Liver (tissue), 9 donors: ENCODE results near the gene ELF2. TPM values are rescaled to one million over a fixed set of nuclear protein-coding genes. Genes with fewer than 3 reads are reported as not detected.

Experiments used
- DNase-seq: peaks from one replicate; pipeline ENCODE4 v3.0.0-alpha.2; 2017; ENCODE audit warnings: low spot score
- H3K27ac ChIP-seq, 2 donors: one replicate each; pipeline ENCODE4 v1.7.0; 2013; ENCODE audit warnings: inconsistent platforms in 2 of 2, low read length in 2 of 2, control low read depth in 1 of 2, low read depth in 1 of 2, mild to moderate bottlenecking in 1 of 2
- H3K27me3 ChIP-seq, 4 donors: one replicate each; pipeline versions ENCODE4 v1.6.1 to v1.7.0; 2013; ENCODE audit warnings: low read length in 3 of 4, inconsistent platforms in 1 of 4, mild to moderate bottlenecking in 1 of 4, moderate library complexity in 1 of 4; ENCODE audit not compliant: control insufficient read depth in 4 of 4, insufficient read depth in 4 of 4
- H3K36me3 ChIP-seq, 4 donors: one replicate each; pipeline versions ENCODE4 v1.6.1 to v1.7.0; 2013; ENCODE audit warnings: low read length in 3 of 4, mild to moderate bottlenecking in 3 of 4, low read depth in 1 of 4, moderate library complexity in 1 of 4; ENCODE audit not compliant: control insufficient read depth in 4 of 4, insufficient read depth in 3 of 4
- H3K4me1 ChIP-seq, 4 donors: one replicate each; pipeline versions ENCODE4 v1.6.1 to v1.7.0; 2013; ENCODE audit warnings: low read length in 3 of 4, mild to moderate bottlenecking in 3 of 4, moderate library complexity in 1 of 4; ENCODE audit not compliant: control insufficient read depth in 4 of 4, insufficient read depth in 4 of 4
- H3K4me3 ChIP-seq, 3 donors: one replicate each; pipeline versions ENCODE4 v1.6.1 to v1.7.0; 2013; ENCODE audit warnings: low read length in 3 of 3, control low read depth in 1 of 3, low read depth in 1 of 3, mild to moderate bottlenecking in 1 of 3
- H3K9ac ChIP-seq, 2 donors: one replicate each; pipeline ENCODE4 v1.7.0; 2013; ENCODE audit warnings: low read length in 2 of 2, mild to moderate bottlenecking in 2 of 2, moderate library complexity in 2 of 2, control low read depth in 1 of 2, low read depth in 1 of 2
- H3K9me3 ChIP-seq, 4 donors: one replicate each; pipeline versions ENCODE4 v1.6.1 to v1.7.0; 2013; ENCODE audit warnings: low read length in 3 of 4; ENCODE audit not compliant: control insufficient read depth in 4 of 4
- ATF3 ChIP-seq: IDR thresholded peaks from 2 replicates; pipeline ENCODE4 v1.6.1; 2016; ENCODE audit warnings: antibody characterized with exemption
- FOXA1 ChIP-seq: IDR thresholded peaks from 2 replicates; pipeline ENCODE4 v1.6.1; 2016; ENCODE audit warnings: antibody characterized with exemption
- FOXA2 ChIP-seq: IDR thresholded peaks from 2 replicates; pipeline ENCODE4 v1.6.1; 2016; ENCODE audit warnings: antibody characterized with exemption
- GABPA ChIP-seq, 2 donors: IDR thresholded peaks in 1 of 2; conservative IDR thresholded peaks in 1 of 2; 2 replicates each; pipeline ENCODE4 v1.6.1; 2016; ENCODE audit warnings: antibody characterized with exemption in 2 of 2, mild to moderate bottlenecking in 1 of 2, moderate library complexity in 1 of 2
- HNF4A ChIP-seq, 2 donors: conservative IDR thresholded peaks; 2 replicates each; pipeline ENCODE4 v1.6.1; 2016; ENCODE audit warnings: antibody characterized with exemption in 2 of 2, mild to moderate bottlenecking in 2 of 2
- HNF4G ChIP-seq: IDR thresholded peaks from 2 replicates; pipeline ENCODE4 v1.6.1; 2016; ENCODE audit warnings: antibody characterized with exemption
- JUND ChIP-seq, 2 donors: IDR thresholded peaks; 2 replicates each; pipeline ENCODE4 v1.6.1; 2016; ENCODE audit warnings: antibody characterized with exemption in 2 of 2
- NR2F2 ChIP-seq: IDR thresholded peaks from 2 replicates; pipeline ENCODE4 v1.6.1; 2016; ENCODE audit warnings: antibody characterized with exemption
- RAD21 ChIP-seq, 2 donors: IDR thresholded peaks; 2 replicates each; pipeline ENCODE4 v1.6.1; 2016; ENCODE audit warnings: antibody characterized with exemption in 2 of 2, mild to moderate bottlenecking in 2 of 2
- REST ChIP-seq: IDR thresholded peaks from 2 replicates; pipeline ENCODE4 v1.6.1; 2016; ENCODE audit warnings: antibody characterized with exemption, mild to moderate bottlenecking
- SP1 ChIP-seq: IDR thresholded peaks from 2 replicates; pipeline ENCODE4 v1.6.1; 2018; ENCODE audit warnings: antibody characterized with exemption, mild to moderate bottlenecking
- TAF1 ChIP-seq: conservative IDR thresholded peaks from 2 replicates; pipeline ENCODE4 v1.6.1; 2016; ENCODE audit warnings: antibody characterized with exemption, mild to moderate bottlenecking
- YY1 ChIP-seq: IDR thresholded peaks from 2 replicates; pipeline ENCODE4 v1.6.1; 2016; ENCODE audit warnings: antibody characterized with exemption, mild to moderate bottlenecking
- WGBS: extraction: QIAGEN DNeasy Blood & Tissue Kit; methylation state at CpG from one replicate; pipeline ENCODE4 v1.1.7; 2013; 5-methylcytosine and 5-hydroxymethylcytosine counted together
- polyA plus RNA-seq, 2 donors: library from polyadenylated mRNA; stranded (reverse) in 1 of 2; unstranded in 1 of 2; fragments of 200-250 nt in 1 of 2; fragments of >200 nt in 1 of 2; fragmentation: Nextera tagmentation in 1 of 2; extraction: Ambion mirVana in 1 of 2; gene quantifications; one replicate each; pipeline versions ENCODE4 v1.2.1 to v1.2.3, GENCODE V29; 2013 to 2015
- total RNA-seq, 2 donors: library from RNA; depleted of rRNA; stranded (reverse); fragments of >200 nt; gene quantifications; one replicate each; pipeline ENCODE4 v1.2.3, GENCODE V29; 2014
- TF ChIP-seq, protein P1 (sequence below): IDR thresholded peaks from 2 replicates; pipeline ENCODE4 v1.6.1; 2016; ENCODE audit warnings: antibody characterized with exemption
- TF ChIP-seq, protein P2 (sequence below): IDR thresholded peaks from 2 replicates; pipeline ENCODE4 v1.6.1; 2016; ENCODE audit warnings: antibody characterized with exemption
- donor health status: healthy.
- donor health status: healthy.
- donor health status: healthy.
- donor health status: healthy.
- donor health status: healthy.

The ELF2 gene
- total and polyA plus RNA-seq, 4 donors = 8.1 to 35.3 (median 24.1) TPM

DNA sequence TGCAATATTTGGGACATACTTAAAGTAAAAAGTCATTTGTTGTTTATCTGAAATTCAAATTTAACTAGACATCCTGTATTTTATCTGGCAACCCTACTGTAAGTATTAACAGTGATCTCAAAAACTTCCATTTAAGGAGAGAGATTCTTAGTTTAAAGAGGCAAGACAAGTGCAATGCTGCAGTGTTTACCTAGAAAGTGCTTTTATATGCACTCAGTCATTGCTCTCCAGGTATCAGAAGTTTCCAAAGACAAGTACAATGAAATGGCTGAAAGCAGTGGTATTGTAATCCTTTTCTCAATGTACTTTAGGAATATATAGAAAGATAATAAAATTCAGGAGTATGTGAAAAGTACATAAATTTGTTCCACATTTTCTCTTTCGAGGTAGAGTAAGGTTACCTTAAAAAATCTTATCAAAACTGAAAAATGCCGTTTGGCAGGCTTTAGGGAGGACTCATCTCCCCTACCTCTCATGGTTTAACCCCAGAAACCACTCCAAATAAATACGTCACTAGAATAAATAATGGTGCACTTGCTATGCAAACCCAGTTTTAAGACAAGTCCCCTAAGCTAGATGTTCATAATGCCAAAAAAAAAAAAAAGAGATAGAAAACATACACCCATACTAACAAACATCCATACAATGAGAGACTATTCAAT lies 45.7 kb downstream of the ELF2 start:
- H3K9ac ChIP-seq = no peak overlapping the region
- TF ChIP-seq ATF3 (no peak), FOXA1 (no peak), FOXA2 (no peak), YY1 (no peak), NR2F2 (no peak), JUND (IDR thresholded peaks at IDR 0.05) (no peak), SP1 (no peak), TAF1 (no peak), RAD21 (IDR thresholded peaks at IDR 0.05) (no peak), HNF4A (conservative IDR thresholded peaks at IDR 0.05) (no peak)
- TF ChIP-seq, protein P1, sequence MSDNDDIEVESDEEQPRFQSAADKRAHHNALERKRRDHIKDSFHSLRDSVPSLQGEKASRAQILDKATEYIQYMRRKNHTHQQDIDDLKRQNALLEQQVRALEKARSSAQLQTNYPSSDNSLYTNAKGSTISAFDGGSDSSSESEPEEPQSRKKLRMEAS = no peak
- TF ChIP-seq, protein P2, sequence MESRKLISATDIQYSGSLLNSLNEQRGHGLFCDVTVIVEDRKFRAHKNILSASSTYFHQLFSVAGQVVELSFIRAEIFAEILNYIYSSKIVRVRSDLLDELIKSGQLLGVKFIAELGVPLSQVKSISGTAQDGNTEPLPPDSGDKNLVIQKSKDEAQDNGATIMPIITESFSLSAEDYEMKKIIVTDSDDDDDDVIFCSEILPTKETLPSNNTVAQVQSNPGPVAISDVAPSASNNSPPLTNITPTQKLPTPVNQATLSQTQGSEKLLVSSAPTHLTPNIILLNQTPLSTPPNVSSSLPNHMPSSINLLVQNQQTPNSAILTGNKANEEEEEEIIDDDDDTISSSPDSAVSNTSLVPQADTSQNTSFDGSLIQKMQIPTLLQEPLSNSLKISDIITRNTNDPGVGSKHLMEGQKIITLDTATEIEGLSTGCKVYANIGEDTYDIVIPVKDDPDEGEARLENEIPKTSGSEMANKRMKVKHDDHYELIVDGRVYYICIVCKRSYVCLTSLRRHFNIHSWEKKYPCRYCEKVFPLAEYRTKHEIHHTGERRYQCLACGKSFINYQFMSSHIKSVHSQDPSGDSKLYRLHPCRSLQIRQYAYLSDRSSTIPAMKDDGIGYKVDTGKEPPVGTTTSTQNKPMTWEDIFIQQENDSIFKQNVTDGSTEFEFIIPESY = no peak
- H3K4me3 ChIP-seq = no peak overlapping the region
- 86% methylated on average over 3 of the region's 3 CpGs for WGBS
- H3K27me3 ChIP-seq = no peaks in the 10 kb centered on the region
- DNase-seq = no peak
- H3K4me1 ChIP-seq = peaks cover 0 to 9% (median 4%) of the 10 kb centered on the region in 4 donors
- peaks cover 0 to 5% (median 1%) of the 10 kb centered on the region in 4 donors for H3K36me3 ChIP-seq
- no peaks in the 10 kb centered on the region for H3K9me3 ChIP-seq
- no peak overlapping the region for H3K27ac ChIP-seq

DNA sequence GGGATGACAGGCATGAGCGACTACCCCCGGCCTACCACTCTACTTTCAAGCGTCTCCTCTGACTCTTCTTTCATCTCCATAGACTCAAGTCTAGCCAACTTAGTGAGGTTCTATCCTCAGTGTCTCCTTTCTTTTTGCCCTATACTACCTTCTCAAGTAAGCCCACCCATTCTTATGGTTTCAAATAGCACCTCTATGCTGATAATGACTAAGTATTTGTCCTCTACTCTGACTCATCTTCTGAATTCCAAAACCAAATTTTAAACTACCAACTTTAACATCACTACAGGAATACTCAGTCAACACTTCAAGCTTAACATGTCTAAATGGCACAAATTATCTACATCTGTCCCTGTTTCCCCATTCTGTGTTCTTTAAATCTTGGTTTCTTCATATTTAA lies 47.8 kb downstream of the ELF2 start:
- H3K4me3 ChIP-seq = no peak overlapping the region
- peaks cover 0 to 9% (median 4%) of the 10 kb centered on the region in 4 donors for H3K4me1 ChIP-seq
- peaks cover 0 to 6% (median 2%) of the 10 kb centered on the region in 4 donors for H3K36me3 ChIP-seq
- 96% methylated on average over 3 of the region's 3 CpGs for WGBS
- H3K27me3 ChIP-seq = no peaks in the 10 kb centered on the region
- no peak overlapping the region for H3K9ac ChIP-seq
- no peak for DNase-seq
- H3K9me3 ChIP-seq = no peaks in the 10 kb centered on the region
- no peak overlapping the region for H3K27ac ChIP-seq
- TF ChIP-seq REST = no peak
- TF ChIP-seq, protein P1 = no peak
- no peak for TF ChIP-seq YY1
- TF ChIP-seq SP1 = no peak
- TF ChIP-seq GABPA (IDR thresholded peaks at IDR 0.05 in 1 of 2, conservative IDR thresholded peaks at IDR 0.05 in 1 of 2) = no peak
- TF ChIP-seq HNF4G = no peak
